Superior temporal gyrus (tissue), 1 donor: ENCODE measurements around the gene C18orf63.

Source experiments
- DNase-seq: peaks from one replicate; pipeline ENCODE4 v3.0.0-alpha.2; 2016; ENCODE audit errors: extremely low spot score

Gene C18orf63

DNA sequence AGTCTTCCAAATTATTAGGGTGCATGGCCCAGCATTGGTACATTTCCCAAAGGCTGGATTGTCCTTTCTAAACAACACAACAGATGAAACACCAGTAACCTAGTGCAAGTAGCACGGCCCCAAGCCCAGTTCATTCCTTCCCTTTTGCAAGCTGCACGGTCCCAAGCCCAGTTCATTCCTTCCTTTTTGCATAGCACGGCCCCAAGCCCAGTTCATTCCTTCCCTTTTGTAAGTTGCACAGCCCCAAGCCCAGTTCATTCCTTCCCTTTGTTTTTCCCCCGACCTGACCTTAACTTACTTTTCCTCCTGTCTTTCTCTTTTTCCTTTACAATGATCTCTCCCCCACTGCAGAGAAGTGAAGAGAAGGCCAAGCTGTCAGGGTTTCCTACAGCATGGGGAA lies 60.9 kb downstream of the C18orf63 start:
- DNase-seq = no peak

DNA sequence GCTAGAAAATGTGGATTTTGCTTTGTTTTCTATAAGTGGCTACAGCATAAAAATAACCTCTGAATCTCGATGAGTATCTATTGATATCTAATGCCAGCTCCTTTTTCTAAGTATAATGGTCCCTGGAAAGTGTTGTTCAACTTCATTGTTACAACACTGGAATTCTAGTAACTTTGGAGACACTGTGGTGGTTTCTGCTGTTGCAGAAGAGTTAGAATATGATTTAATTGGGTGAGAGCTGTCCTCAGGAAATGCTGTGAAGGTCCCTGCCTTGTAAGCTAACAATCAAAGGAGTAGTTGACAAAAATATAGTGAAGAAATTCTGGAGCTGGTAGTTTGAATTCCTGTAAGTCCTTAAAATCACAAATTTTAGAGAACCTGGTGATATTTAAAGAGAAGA lies 62.1 kb downstream of the C18orf63 start:
- DNase-seq = no peak

DNA sequence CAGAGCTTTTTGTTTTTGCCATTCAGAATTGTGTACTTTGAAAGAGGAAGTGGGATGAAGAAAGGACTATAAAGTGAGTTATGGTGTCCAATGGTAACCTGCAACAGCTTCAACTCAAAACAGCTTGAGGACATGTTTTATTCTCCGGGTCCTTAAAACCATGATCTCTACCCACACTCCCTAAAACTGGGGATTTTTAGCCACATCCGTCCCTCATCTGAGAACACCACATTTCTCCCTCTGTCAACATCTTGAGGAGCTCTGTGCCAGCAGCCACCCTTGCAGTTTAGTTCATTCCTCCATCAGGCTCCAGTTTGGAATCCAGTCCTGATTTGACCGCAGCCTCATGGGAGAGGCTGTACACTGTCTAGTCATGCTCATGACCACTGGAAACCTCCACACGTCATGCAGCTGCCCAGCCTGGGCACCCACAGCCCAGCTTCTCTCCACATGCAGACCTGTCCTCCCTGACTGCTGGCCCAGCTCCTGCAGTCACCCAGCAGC lies 62.6 kb downstream of the C18orf63 start:
- no peak for DNase-seq

DNA sequence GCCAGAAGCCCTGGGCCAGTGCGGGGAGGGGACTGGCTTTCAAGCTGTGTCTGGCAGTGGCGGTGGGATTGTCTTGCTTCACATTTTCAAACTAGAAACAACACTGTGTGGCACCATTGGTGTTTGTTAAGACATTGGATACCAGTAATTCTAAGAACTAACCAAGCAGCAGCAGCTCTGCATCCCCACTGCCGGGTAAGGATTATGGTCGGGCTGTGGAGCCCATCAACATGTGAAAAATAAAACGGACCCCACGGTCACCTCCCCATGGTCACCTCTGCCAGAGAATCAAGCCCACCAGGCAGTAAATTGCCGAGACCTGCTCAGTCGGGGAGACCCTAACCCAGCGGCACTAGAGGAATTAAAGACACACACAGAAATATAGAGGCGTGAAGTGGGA lies 65.3 kb downstream of the C18orf63 start:
- no peak for DNase-seq

DNA sequence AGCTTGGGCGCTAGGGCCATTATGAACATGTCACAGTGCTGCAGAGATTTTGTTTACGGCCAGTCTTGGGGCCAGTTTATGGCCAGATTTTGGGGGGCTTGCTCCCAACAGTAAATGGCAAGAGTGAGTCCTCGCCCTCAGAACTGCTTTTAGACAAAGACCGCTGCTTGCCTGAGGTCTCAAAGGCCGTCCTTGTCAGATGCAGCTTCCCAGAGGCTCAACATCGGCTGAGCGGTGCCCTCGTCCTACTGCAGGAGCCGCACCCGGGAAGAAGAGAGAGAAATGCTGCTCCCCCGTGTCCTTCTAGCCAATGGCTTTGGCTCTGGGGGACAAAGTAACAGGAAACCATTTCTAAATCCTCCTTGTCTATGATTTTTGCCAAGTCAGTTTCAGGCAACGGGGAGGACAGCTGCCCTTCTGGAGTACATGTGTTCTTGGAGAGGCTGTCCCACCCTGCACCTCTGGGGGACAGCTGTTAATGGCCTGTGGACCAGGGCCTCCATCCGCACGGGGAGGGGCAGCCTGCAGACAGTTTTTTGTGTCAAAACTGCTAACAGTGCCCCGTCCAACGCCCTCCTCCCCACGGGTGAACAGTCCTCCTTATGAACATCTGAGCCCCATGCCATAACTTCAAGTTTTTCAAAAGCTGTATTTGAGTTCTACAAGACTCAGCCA lies 66.1 kb downstream of the C18orf63 start:
- no peak for DNase-seq

DNA sequence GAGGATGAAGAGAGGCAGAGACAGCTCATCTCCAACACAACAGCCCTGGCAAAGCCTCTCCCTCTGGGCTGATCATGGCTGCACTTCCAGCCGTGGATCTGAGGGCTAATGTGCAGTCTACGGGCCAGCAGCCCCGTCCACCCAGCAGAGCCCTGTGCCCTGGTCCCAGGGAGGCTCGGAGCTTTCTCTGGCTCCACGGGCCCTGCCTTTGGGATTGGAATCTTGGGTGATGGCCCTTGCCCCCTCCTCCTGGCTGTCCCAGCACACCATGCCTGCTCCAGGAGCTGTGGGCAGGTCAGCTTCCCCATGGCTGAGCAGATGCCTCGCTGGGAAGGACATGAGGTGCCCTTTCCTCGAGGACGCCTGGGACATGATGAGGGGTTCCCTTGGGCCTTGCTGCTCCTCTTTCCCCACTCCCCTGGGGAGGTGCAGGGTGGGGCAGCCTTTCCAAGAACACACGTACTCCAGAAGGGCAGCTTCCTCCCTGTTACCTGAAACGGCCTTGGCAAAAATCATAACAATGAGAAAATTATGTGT lies 66.9 kb downstream of the C18orf63 start:
- DNase-seq = no peak

DNA sequence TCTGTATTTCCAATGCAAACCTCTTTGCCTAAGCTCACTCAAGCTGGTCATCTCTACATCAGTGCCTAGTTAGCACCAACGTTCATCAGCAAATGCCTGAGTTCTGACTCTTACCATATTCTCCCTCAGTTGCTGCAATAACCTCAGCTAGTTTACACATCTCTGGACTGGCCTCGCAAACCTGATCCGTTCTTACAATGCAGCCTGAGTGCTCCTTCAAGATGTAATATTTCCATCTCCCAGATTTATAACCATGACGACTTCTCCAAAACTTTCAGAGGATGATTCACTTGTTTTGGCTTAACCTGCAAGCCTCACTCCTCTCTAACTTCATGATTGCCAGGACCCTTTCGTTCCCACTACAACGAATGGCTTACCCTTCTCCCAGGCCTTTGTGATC lies 71.7 kb downstream of the C18orf63 start:
- DNase-seq = no peak

DNA sequence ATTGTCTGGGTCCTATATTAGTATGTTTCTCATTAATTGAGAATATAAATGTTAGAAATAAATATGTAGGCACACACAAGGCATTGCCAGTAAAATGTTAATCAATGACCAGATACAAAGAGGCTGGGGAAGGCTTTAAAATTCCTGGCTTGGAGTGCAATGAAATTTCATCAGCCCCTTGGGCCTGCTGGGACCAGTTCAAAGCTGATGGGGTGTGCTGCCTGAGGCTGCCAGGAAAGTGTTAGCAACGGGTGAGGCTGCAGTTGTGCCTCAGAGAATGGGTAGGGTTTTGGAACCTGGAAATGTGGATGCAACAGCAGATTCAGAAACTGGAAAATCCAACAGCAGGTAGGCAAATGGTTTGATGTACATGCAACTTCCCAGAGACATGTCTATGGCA lies 72.6 kb downstream of the C18orf63 start:
- no peak for DNase-seq

DNA sequence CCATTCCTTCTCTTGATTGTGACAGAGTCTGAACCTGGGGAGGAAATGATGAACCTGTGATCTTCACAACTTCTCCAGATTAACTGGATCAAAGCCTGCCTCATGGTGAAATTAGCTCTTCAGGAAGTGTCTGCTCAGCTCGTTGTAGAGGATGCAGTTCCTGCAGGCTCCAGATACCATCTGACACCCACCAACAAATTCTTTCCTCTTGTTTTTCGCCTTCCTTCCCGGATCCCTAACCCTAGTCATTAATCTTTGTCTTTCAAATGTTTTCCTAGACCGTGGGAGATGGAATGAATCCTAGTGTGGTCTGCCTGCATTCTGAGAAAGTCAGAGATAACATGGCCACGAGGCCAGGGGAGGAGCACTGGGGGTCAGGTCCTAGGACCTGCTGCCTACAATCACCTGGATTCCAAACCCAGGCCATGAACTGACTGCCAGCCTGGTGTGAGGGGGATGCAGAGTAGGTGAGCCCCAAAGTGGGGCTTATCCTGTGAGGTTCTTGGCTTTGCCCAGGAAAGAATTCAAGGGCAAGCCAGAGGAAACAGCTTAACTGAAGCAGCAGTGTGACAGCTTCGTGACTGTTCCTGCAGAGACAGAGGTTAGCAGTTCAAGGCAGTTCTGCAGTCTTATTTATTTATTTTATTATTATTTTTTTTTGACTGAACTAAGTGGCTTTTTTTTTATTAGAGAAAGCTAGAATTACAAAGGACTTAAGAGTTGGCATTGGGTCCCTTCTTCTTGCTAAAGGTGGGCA lies 73.7 kb downstream of the C18orf63 start:
- no peak for DNase-seq

DNA sequence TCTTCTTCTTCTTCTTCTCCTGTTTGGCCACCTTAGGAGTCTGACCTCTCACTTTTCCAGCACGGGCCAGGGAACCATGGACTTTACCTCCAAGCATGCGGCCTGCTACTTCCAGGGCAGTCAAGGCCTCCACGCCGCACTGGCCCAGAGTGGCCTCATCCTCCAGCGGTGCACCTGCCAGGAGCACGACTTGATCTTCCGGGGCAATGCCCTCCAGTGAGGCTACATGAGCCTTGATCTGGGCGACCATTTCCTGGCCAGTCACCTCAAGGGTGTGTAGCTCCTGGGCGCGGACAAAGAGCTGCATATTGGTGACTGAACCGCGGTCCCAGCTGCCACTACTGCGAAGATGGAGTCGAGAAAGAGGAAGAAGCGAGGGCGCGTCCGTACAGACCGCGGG lies 74.4 kb downstream of the C18orf63 start:
- no peak for DNase-seq

DNA sequence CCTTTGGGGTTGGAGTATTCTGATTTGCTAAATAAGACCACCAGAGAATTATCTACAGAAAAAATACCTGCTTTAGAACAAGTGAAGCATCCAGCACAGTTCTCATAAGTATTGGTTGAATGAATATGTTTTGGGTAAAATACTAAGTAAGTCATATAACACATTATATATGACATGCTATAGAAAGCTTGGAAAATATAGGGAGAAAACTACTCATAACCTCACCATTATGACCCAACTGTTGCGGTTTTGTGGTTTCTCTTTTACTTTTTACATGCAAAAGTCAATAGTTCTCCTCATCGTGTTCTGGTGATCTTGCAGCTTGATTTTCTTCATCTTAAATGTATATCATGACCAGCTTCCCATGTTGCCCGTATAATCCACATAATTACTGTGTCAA lies 75.3 kb downstream of the C18orf63 start:
- DNase-seq = no peak

DNA sequence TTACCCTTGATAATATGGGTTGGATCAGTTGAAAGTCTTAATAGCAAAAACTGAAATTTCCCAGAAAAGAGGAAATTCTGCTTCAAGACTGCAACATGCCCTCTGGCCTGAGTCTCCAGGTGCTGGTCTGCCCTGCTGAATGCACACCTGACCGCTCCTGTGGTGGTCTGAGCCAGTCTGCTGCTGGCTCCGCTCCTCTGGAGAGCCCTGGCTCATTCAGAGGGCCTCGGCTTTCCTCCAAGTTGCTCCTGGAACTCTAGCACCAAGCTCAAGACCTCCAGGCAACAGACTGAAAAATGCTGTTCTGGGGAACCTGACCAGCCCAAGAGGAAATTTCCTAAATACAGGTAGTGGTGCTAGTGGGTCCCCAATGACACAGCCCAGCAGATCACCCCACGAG lies 76.7 kb downstream of the C18orf63 start:
- DNase-seq = no peak

DNA sequence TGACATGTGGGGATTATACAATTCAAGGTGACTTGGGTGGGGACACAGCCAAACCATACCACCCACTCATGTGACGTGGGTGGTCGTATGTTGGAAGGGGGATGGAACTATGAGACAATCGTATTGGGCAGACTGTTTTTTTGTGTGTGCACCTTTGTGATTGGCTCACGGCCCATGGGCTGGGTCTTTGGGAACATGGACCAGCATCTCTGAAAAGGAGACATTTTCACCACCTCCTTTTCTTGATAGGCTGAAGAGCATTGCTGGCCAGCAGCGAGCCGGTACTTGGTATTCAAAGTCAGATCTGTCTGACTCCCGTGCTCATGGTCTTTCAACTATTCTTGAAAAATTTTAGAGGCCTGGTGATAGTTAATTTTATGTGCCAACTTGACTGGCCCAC lies 79.4 kb downstream of the C18orf63 start:
- no peak for DNase-seq

DNA sequence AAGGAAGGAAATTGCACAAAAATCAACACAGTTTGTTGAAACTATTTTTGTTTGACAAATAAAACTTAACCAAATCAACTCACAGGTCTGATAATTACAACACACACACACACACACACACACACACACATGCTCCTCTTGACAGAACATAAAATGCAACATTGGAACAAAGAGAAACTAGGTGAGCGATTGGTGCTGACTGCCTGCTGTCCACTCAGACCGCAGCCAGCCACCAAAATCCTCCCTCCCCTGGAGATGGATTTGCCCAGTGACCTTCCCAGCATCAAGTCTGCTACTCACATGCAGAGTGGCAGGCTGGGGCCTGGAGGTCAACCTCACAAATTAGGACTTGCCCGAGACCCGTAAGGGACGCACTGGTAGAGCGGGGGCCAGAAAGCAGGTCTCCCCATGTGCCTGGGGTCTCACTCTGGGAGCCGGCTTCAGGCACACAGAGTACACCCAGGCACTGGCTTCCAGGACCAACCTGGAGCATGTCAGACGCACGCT lies 80.1 kb downstream of the C18orf63 start:
- DNase-seq = no peak

DNA sequence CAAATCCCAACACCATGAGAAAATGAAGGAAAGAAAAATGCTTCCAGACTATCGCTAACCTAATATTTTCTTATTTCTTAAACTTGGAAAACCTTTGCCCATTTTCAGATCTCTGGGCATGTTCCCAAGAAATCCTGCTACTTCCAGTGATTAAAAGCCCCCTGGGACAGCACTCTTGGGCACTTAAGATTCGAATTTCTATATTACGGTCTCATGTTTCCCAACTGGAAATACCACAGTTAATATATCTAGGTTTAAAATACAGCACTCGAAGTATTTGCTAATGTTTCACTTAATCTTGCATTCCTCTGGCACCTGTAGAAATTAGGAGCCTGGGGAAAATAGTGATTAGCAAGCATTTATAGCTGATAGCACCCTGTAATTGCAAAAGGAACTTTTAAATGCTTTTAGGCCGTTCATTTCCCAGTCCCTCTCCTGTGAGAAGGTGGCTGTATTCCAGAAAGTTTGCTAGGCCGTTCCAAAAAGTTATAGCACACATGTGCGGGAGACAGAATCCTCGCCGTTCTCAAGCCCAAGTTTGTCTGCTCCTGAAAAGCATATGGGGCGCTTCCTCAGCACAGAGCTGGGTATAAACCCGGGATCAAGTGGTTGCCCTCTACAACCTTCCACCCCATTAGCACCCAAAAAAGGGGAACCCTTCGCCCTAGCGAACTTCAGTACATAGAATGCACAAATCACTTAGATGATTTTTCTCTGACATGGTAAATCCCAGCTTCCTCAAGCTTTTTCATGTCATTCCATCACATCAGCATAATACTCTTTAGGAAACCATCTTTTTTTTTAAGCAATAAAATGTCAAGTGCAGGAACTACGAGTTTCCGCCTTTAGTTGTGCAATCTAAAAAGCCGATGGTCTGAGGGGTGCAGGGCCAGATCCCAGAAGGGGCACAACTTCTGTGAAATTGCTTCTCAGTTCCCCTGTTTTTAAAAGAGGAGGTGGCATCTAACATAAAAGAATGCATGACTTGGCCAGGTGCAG lies 80.8 kb downstream of the C18orf63 start:
- DNase-seq = no peak

DNA sequence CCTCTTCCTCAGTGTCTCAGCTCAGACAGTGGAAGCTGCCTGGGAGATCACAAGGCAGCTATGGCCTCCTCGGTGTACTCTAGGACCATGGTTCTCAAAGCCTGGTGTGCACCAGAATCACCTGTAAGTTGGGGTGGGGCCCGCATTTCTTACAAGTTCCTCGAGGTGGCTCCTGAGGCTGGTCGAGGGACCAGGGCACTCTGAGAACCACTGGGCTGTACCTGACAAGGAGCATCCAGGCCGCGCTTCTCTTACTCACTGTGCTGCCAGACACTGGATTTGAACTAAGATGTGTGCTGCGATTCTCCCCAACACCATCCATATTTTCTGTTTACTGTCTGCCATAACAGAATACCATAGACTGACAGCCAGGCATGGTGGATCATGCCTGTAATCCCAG lies 81.9 kb downstream of the C18orf63 start:
- DNase-seq = no peak

DNA sequence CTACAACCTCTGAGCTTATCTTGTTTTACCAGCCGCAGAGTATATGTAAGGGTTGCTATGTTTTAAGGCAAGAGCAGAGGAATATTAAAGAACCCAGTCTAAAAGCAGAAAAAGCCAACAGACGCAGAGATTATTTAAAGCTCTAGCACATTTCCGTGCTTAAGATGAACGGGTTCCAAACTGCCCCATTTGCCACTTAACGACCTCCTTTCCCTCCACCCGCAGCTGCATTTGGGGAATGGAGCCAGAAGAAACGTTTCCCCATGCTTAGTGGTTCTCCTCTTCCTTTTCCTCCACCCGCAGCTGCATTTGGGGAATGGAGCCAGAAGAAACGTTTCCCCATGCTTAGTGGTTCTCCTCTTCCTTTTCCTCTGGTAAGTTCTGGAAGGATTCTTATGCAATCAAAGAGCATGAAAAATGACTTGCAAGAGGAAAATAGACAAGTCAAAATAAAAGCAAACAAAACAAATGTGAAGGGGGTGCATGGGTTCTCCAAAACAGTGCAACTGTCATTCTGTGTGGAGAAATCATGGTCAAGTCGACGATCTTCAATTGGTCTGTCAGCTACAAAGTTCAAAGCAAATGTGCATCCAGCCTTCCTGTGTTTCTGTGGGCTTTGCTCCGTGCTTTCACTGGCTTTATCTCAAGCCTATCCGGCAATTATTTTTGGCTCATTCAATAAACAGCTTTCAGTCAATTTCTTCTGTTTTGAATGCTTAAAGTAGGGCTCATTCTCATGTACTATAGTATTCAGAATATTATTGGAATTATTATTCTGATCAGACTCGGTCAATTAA lies 83.7 kb downstream of the C18orf63 start:
- DNase-seq = no peak

DNA sequence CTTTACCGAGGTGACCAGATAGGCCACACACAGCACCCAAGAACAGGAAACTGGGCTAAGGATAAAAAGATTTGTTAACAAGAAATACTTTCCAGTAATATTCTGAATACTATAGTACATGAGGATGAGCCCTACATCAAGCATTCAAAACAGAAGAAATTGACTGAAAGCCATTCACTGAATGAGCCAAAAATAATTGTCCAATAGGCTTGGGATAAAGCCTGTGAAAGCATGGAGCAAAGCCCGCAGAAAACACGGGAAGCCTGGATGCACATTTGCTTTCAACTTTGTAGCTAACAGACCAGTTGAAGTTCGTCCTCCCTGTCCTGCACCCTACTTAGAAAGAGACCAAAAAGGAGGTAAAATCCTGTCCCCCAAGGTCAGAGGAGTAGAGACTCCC lies 85.2 kb downstream of the C18orf63 start:
- no peak for DNase-seq

DNA sequence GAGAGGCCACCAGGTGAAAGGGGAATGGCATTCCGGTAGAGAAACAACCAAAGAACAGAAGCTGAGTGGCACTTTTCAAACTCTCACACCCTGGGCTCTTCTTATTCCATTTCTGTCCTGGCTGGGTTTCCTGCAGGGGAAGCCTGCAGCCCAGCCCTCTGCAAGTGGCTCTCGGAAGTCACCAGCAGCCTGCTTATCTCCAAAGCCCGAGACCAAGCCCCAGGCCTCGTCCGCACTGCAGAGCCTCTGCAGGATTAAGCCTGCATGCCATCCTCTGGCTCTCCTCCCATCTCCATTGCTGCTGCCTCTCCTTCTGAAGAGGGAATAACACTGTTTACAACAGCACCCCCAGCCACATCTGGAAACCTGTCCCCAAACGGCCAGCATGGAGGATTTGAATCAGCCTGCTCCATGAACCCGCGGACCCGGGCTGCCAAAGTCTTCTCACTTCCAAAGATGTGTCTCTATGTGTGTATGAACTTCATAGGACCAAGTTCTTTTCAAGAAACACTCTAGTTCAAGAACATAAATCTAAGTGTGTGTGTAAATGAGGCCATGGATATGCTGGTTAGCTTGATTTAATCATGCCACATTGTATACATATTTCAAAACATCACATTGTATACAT lies 87.3 kb downstream of the C18orf63 start:
- no peak for DNase-seq

DNA sequence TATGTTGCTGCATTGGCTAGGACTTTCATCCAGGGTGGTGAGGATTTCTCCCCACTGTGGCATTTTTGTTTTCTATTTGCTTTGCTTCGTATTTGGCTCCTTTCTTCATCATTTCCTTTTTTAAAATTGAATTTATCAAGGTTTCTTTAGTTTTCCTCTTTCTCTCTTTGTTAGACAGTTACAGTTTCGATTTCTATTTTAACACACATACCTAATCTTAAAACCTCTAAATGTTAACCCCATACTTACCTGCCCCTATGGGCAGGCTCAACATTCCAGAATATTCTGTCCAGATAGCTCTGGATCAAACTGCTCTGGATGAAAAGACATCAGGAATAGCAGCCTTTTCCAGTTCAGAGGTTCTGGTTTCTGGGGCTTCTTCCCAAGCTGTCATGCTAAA lies 92.2 kb downstream of the C18orf63 start:
- no peak for DNase-seq
